Osteocyte (in vitro differentiated cells): Measurements from ENCODE around the gene ELP6. TPM values are rescaled to one million over a fixed set of nuclear protein-coding genes. Genes with fewer than 3 reads are reported as not detected.
"Not testable (repeated sequence)": the region's sequence is repeated elsewhere in the genome, so short reads cannot be mapped to it uniquely, and the experiment has no call there.

ENCODE experiments used
- DNase-seq: peaks from one replicate; pipeline ENCODE4 v3.0.0; 2021; ENCODE audit warnings: mixed read lengths; ENCODE audit not compliant: unreplicated experiment; ENCODE audit errors: extremely low spot score
- H3K27ac Mint-ChIP-seq: one replicate; pipeline ENCODE4 v1.8.0; 2021; ENCODE audit warnings: mild to moderate bottlenecking, mixed read lengths; ENCODE audit not compliant: unreplicated experiment
- H3K27me3 Mint-ChIP-seq: one replicate; pipeline ENCODE4 v1.8.0; 2021; ENCODE audit warnings: mixed read lengths; ENCODE audit not compliant: unreplicated experiment
- H3K36me3 Mint-ChIP-seq: one replicate; pipeline ENCODE4 v1.8.0; 2021; ENCODE audit warnings: mixed read lengths; ENCODE audit not compliant: unreplicated experiment
- H3K4me1 Mint-ChIP-seq: one replicate; pipeline ENCODE4 v1.8.0; 2021; ENCODE audit warnings: mixed read lengths; ENCODE audit not compliant: unreplicated experiment
- H3K4me3 Mint-ChIP-seq: one replicate; pipeline ENCODE4 v1.8.0; 2021; ENCODE audit warnings: mild to moderate bottlenecking, moderate library complexity, mixed read lengths; ENCODE audit not compliant: unreplicated experiment
- H3K9me3 Mint-ChIP-seq: one replicate; pipeline ENCODE4 v1.8.0; 2021; ENCODE audit warnings: mixed read lengths; ENCODE audit not compliant: unreplicated experiment
- CTCF ChIP-seq: fragments of 200-600 bp; sonication (generic); IDR thresholded peaks from 2 replicates; pipeline ENCODE4 v1.5.0; 2021; ENCODE audit warnings: antibody characterized with exemption, mild to moderate bottlenecking, moderate library complexity
- total RNA-seq: library from RNA; stranded (reverse); gene quantifications from 2 replicates; pipeline ENCODE4 v1.2.1, GENCODE V29; 2021

The ELP6 gene
- total RNA-seq, 1 donor from 2014 or later = 40.3 TPM

DNA sequence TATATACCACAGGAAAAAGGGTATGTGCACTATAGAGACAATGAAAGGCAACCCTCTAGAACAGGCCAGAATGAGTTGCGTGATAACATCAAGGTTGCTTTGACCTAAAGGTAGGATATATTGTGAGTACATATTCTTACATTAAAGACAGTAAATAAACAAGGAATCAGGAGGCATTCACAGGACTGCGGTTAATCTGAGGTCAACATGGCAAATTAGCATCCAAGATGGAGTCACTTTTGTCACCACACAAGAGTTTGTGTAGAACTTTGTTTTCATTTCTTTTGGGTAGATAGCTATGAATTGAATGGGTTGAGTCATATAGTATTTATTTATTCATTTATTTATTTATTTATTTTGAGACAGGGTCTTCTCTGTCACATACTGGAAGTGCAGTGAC, 26.2 kb downstream of the ELP6 start:
- H3K36me3 Mint-ChIP-seq = peaks cover 2% of the 10 kb centered on the region
- no peak overlapping the region for H3K4me3 Mint-ChIP-seq
- H3K9me3 Mint-ChIP-seq = no peaks in the 10 kb centered on the region
- H3K4me1 Mint-ChIP-seq = no peaks in the 10 kb centered on the region
- no peak for DNase-seq
- TF ChIP-seq CTCF = no peak
- H3K27me3 Mint-ChIP-seq = no peaks in the 10 kb centered on the region
- no peak overlapping the region for H3K27ac Mint-ChIP-seq

GRCh38 chr3:47485812-47486211, 27.7 kb downstream of the ELP6 start:
- Mint-ChIP-seq H3K36me3 (peaks cover 2% of the 10 kb centered on the region), H3K4me3 (no peak overlapping the region), H3K27me3 (no peaks in the 10 kb centered on the region), H3K9me3 (no peaks in the 10 kb centered on the region), H3K27ac (no peak overlapping the region), H3K4me1 (no peaks in the 10 kb centered on the region)
- no peak for TF ChIP-seq CTCF
- DNase-seq = no peak

- Mint-ChIP-seq H3K4me1 (no peaks in the 10 kb centered on the region), H3K27me3 (no peaks in the 10 kb centered on the region), H3K36me3 (no peaks in the 10 kb centered on the region), H3K9me3 (no peaks in the 10 kb centered on the region), H3K4me3 (no peak overlapping the region), H3K27ac (no peak overlapping the region)
- TF ChIP-seq CTCF = no peak
- no peak for DNase-seq
Observed at GRCh38 chr3:47482366-47482765, 31.1 kb downstream of the ELP6 start.

GRCh38 chr3:47481763-47482162, 31.7 kb downstream of the ELP6 start:
- not testable (repeated sequence) for H3K36me3 Mint-ChIP-seq

DNA sequence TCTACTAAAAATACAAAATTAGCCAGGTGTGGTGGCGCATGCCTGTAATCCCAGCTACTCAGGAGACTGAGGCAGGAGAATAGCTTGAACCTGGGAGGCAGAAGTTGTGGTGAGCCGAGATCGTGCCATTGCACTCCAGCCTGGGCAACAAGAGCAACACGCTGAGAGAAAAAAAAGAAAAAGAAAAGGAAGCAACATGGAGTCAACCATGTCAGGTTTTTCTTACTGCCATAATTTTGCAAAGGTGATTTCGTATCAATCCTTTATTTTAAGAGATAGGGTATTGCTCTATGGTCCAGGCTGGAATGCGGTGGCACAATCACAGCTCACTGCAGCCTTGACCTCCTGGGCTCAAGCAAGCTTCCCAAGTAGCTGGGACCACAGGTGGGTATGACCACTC, 33.2 kb downstream of the ELP6 start:
- H3K27ac Mint-ChIP-seq, DNase-seq, H3K27me3 Mint-ChIP-seq, H3K9me3 Mint-ChIP-seq, H3K4me1 Mint-ChIP-seq, H3K4me3 Mint-ChIP-seq, H3K36me3 Mint-ChIP-seq: not testable (repeated sequence)

More at GRCh38 chr3:47481763-47482162, 31.7 kb downstream of the ELP6 start:
- H3K9me3 Mint-ChIP-seq, H3K4me1 Mint-ChIP-seq, H3K27me3 Mint-ChIP-seq, DNase-seq, H3K27ac Mint-ChIP-seq, H3K4me3 Mint-ChIP-seq: not testable (repeated sequence)

DNA sequence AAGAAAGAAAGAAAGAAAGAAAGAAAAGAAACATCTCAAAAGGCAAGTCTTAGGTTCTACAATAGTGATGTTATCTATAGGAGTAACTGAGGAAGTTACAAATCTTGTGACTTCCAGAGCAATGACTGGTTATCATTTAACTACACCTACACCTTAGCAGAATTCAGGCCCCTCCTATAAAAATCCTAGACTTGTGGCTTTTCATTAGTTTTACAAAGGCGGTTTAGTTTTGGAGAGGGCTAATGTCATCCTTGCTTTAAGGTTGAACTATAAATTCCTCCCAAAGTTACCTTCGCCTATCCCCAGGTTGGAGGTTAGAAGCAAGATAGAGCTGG, 33.7 kb downstream of the ELP6 start:
- Mint-ChIP-seq H3K4me3 (no peak overlapping the region), H3K27me3 (no peaks in the 10 kb centered on the region), H3K9me3 (no peaks in the 10 kb centered on the region), H3K4me1 (peaks cover 13% of the 10 kb centered on the region), H3K27ac (no peak overlapping the region), H3K36me3 (no peaks in the 10 kb centered on the region)
- DNase-seq = no peak
- TF ChIP-seq CTCF = no peak
